ENCODE results near the gene CDKN1A.

CDKN1A gene

GRCh38 chr6:36662380-36662779, 16.1 kb upstream of the CDKN1A start:
- TF ChIP-seq, protein P1, sequence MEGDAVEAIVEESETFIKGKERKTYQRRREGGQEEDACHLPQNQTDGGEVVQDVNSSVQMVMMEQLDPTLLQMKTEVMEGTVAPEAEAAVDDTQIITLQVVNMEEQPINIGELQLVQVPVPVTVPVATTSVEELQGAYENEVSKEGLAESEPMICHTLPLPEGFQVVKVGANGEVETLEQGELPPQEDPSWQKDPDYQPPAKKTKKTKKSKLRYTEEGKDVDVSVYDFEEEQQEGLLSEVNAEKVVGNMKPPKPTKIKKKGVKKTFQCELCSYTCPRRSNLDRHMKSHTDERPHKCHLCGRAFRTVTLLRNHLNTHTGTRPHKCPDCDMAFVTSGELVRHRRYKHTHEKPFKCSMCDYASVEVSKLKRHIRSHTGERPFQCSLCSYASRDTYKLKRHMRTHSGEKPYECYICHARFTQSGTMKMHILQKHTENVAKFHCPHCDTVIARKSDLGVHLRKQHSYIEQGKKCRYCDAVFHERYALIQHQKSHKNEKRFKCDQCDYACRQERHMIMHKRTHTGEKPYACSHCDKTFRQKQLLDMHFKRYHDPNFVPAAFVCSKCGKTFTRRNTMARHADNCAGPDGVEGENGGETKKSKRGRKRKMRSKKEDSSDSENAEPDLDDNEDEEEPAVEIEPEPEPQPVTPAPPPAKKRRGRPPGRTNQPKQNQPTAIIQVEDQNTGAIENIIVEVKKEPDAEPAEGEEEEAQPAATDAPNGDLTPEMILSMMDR (IDR thresholded peaks at IDR 0.05; ENCODE audit: control insufficient read depth, insufficient read depth, low read depth, low read length, missing control alignments) = no peak
- no peak overlapping the region for H3K4me3 ChIP-seq (ENCODE audit: control insufficient read depth, low read depth, low read length)
- no peak for DNase-seq (ENCODE audit: low read depth)

DNA sequence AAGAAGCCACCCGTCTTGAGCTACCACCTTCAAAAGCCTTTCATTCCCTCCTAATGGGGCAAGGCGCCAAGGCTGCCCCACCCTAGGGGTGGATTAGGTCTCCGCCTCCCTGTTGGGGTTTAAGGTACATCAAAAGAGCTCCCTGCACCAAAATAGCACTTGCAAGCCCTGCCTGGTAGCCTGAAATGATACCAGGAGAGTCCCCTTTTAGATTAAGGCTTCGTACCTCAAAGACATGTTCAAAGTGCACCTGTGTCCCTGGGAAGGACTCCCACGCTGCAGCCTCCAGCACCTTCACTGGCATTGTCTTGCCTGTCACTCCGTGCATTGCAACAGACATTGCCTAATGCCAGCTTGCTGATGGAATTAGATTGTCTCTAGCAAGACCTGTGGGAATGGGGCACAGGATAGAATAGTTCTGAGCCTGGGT, 15.7 kb upstream of the CDKN1A start:
- TF ChIP-seq, protein P1 (IDR thresholded peaks at IDR 0.05; ENCODE audit: control insufficient read depth, insufficient read depth, low read depth, low read length, missing control alignments) = no peak
- no peak overlapping the region for H3K4me3 ChIP-seq (ENCODE audit: control insufficient read depth, low read depth, low read length)
- DNase-seq (ENCODE audit: low read depth) = no peak

GRCh38 chr6:36663504-36664446, 14.7 kb upstream of the CDKN1A start:
- TF ChIP-seq, protein P1 (IDR thresholded peaks at IDR 0.05; ENCODE audit: control insufficient read depth, insufficient read depth, low read depth, low read length, missing control alignments) = no peak
- H3K4me3 ChIP-seq (ENCODE audit: control insufficient read depth, low read depth, low read length) = no peak overlapping the region
- no peak for DNase-seq (ENCODE audit: low read depth)

DNA sequence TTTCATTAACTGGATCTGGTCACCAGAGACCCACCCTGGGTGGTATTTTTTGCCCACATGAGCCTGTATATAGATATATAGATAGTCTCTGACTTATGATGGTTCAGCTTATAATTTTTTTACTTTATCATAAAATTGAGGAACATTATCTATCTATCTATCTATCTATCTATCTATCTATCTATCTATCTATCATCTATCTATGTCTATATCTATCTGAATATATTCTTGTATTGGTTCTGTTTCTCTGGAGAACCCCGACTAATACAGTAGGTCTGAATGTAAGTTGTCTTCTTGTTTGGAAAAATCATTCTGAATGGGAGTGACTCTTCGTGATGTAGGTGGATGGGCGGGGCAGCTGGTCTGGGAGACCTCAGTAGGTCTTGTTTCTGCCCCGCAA, 13.3 kb upstream of the CDKN1A start:
- TF ChIP-seq, protein P1 (IDR thresholded peaks at IDR 0.05; ENCODE audit: control insufficient read depth, insufficient read depth, low read depth, low read length, missing control alignments) = no peak
- H3K4me3 ChIP-seq (ENCODE audit: control insufficient read depth, low read depth, low read length) = no peak overlapping the region
- DNase-seq (ENCODE audit: low read depth) = no peak

DNA sequence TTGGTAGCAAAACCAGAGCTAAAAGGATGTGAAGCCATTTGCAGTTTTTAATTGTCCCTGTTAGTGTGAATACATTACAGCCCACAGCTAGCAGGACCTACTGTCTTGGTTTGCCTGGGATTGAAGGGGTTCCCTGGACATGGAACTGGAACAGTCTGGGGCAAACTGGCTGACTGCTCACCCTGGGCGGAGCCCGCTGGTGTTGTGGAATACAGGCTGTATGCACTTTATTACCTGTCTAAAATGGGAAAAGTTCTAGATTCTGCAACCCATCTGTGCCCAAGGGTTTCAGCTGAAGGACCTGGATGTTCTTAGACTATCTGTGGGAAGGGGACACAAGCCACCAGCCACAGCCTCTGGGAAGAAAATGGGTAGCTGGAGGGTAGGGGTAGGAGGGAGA, 12.2 kb upstream of the CDKN1A start:
- TF ChIP-seq, protein P1 (IDR thresholded peaks at IDR 0.05; ENCODE audit: control insufficient read depth, insufficient read depth, low read depth, low read length, missing control alignments) = no peak
- H3K4me3 ChIP-seq (ENCODE audit: control insufficient read depth, low read depth, low read length) = no peak overlapping the region
- no peak for DNase-seq (ENCODE audit: low read depth)

GRCh38 chr6:36666826-36667591, 11.5 kb upstream of the CDKN1A start:
- H3K4me3 ChIP-seq (ENCODE audit: control insufficient read depth, low read depth, low read length) = no peak overlapping the region
- peak; percentile 90 for DNase-seq (ENCODE audit: low read depth)
- TF ChIP-seq, protein P1 (IDR thresholded peaks at IDR 0.05; ENCODE audit: control insufficient read depth, insufficient read depth, low read depth, low read length, missing control alignments) = no peak
